Right lobe of liver (tissue), 4 donors: ENCODE measurements around the gene HELZ.

Experiments used
- POLR2A ChIP-seq: fragments of 450-650 bp; IDR thresholded peaks from one replicate; pipeline ENCODE4 v1.6.1; 2017; ENCODE audit warnings: antibody characterized with exemption, mild to moderate bottlenecking
- TF ChIP-seq, protein P1 (sequence below), 4 donors: fragments of 200-600 bp in 3 of 4; fragments of 450-650 bp in 1 of 4; IDR thresholded peaks; one replicate each; pipeline versions ENCODE4 v1.5.1 to v1.8.0; 2016 to 2022; ENCODE audit warnings: antibody characterized with exemption in 4 of 4, mild to moderate bottlenecking in 2 of 4
- donor health status: DM: no; HTN: no; CAD: no.
- donor health status: DM: no; HTN: no; CAD: no.
- donor health status: DM: no; HTN: yes; CAD: no.

- TF ChIP-seq, protein P1, sequence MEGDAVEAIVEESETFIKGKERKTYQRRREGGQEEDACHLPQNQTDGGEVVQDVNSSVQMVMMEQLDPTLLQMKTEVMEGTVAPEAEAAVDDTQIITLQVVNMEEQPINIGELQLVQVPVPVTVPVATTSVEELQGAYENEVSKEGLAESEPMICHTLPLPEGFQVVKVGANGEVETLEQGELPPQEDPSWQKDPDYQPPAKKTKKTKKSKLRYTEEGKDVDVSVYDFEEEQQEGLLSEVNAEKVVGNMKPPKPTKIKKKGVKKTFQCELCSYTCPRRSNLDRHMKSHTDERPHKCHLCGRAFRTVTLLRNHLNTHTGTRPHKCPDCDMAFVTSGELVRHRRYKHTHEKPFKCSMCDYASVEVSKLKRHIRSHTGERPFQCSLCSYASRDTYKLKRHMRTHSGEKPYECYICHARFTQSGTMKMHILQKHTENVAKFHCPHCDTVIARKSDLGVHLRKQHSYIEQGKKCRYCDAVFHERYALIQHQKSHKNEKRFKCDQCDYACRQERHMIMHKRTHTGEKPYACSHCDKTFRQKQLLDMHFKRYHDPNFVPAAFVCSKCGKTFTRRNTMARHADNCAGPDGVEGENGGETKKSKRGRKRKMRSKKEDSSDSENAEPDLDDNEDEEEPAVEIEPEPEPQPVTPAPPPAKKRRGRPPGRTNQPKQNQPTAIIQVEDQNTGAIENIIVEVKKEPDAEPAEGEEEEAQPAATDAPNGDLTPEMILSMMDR (IDR thresholded peaks at IDR 0.05) = no peak
- no peak for TF ChIP-seq POLR2A
Observed at GRCh38 chr17:67021743-67022450, 223.1 kb downstream of the HELZ start.
